ENCODE measurements around the gene B3GLCT. TPM values are rescaled to one million over a fixed set of nuclear protein-coding genes. Genes with fewer than 3 reads are reported as not detected.

B3GLCT gene
- total and polyA plus RNA-seq, 2 experiments from 2014 or later, result 14.9 to 18.3 TPM

- Histone ChIP-seq H3K79me2 (ENCODE audit: insufficient read depth) (no peaks in the 10 kb centered on the region), H3K4me3 (no peak overlapping the region), H3K9me3 (ENCODE audit: low read depth) (no peaks in the 10 kb centered on the region), H3K9ac (no peak overlapping the region), H3K36me3 (ENCODE audit: low read depth) (no peaks in the 10 kb centered on the region), H3K9me2 (ENCODE audit: insufficient read depth) (no peaks in the 10 kb centered on the region), H4K20me1 (ENCODE audit: insufficient read depth) (no peaks in the 10 kb centered on the region), H3F3A (ENCODE audit: insufficient read depth) (no peaks in the 10 kb centered on the region; the same call in 1 of the 2 replicates), H3K4me1 (ENCODE audit: insufficient read depth) (no peaks in the 10 kb centered on the region), H3K27ac (no peak overlapping the region), H2AFZ (no peak overlapping the region), H3K4me2 (ENCODE audit: unreplicated experiment) (no peak overlapping the region), H3K27me3 (replicated peaks; ENCODE audit: insufficient read depth) (no peaks in the 10 kb centered on the region)
- 95 to 96% methylated on average over 3 of the region's 3 CpGs for WGBS, 2 experiments (ENCODE audit: low coverage in 1 of 2, low lambda C conversion rate in 2 of 2, missing lambda C conversion rate in 2 of 2)
- TF ChIP-seq EZH2phosphoT487 (IDR thresholded peaks at IDR 0.05; ENCODE audit: insufficient read depth, low read depth), result no peak
- TF ChIP-seq EZH2 (IDR thresholded peaks at IDR 0.05; ENCODE audit: insufficient read depth, poor library complexity, severe bottlenecking), result no peak
- DNase-seq, result no peak
- in situ Hi-C loops (cut with MboI), result no loop called here
These were observed 121.7 kb downstream of the B3GLCT start for GRCh38 chr13:31321457-31321856.

GRCh38 chr13:31322026-31322425 is 122.3 kb downstream of the B3GLCT start:
- Histone ChIP-seq H3K27me3 (replicated peaks; ENCODE audit: insufficient read depth) (no peaks in the 10 kb centered on the region), H3K4me1 (ENCODE audit: insufficient read depth) (no peaks in the 10 kb centered on the region), H3K79me2 (ENCODE audit: insufficient read depth) (no peaks in the 10 kb centered on the region), H3K27ac (no peak overlapping the region), H3K36me3 (ENCODE audit: low read depth) (no peaks in the 10 kb centered on the region), H4K20me1 (ENCODE audit: insufficient read depth) (no peaks in the 10 kb centered on the region), H3F3A (ENCODE audit: insufficient read depth) (no peaks in the 10 kb centered on the region; the same call in 1 of the 2 replicates), H3K9ac (no peak overlapping the region), H3K4me2 (ENCODE audit: unreplicated experiment) (no peak overlapping the region), H3K9me3 (ENCODE audit: low read depth) (no peaks in the 10 kb centered on the region), H3K4me3 (no peak overlapping the region), H2AFZ (no peak overlapping the region), H3K9me2 (ENCODE audit: insufficient read depth) (no peaks in the 10 kb centered on the region)
- TF ChIP-seq EZH2 (IDR thresholded peaks at IDR 0.05; ENCODE audit: insufficient read depth, poor library complexity, severe bottlenecking) (no peak), EZH2phosphoT487 (IDR thresholded peaks at IDR 0.05; ENCODE audit: insufficient read depth, low read depth) (no peak)
- peak; percentile 23 for DNase-seq
- 65 to 66% methylated on average over 3 of the region's 3 CpGs for WGBS, 2 experiments (ENCODE audit: low coverage in 1 of 2, low lambda C conversion rate in 2 of 2, missing lambda C conversion rate in 2 of 2)
- in situ Hi-C loops (cut with MboI), result no loop called here

- WGBS, 2 experiments (ENCODE audit: low coverage in 1 of 2, low lambda C conversion rate in 2 of 2, missing lambda C conversion rate in 2 of 2), result 84 to 85% methylated on average over 6 of the region's 6 CpGs
- H3K4me2 ChIP-seq (ENCODE audit: unreplicated experiment), result no peak overlapping the region
These were observed 123.1 kb downstream of the B3GLCT start for GRCh38 chr13:31322702-31323405.

GRCh38 chr13:31327182-31327860 is 127.5 kb downstream of the B3GLCT start:
- Histone ChIP-seq H3K4me2 (ENCODE audit: unreplicated experiment) (no peak overlapping the region), H4K20me1 (ENCODE audit: insufficient read depth) (no peaks in the 10 kb centered on the region), H3K4me3 (no peak overlapping the region), H3K4me1 (ENCODE audit: insufficient read depth) (peaks cover 12% of the 10 kb centered on the region), H3K9ac (no peak overlapping the region), H3K79me2 (ENCODE audit: insufficient read depth) (no peaks in the 10 kb centered on the region), H3K9me2 (ENCODE audit: insufficient read depth) (no peaks in the 10 kb centered on the region), H3F3A (ENCODE audit: insufficient read depth) (peaks cover 6% of the 10 kb centered on the region; the same call in 1 of the 2 replicates), H3K27ac (no peak overlapping the region), H3K36me3 (ENCODE audit: low read depth) (no peaks in the 10 kb centered on the region), H2AFZ (no peak overlapping the region), H3K27me3 (replicated peaks; ENCODE audit: insufficient read depth) (no peaks in the 10 kb centered on the region), H3K9me3 (ENCODE audit: low read depth) (no peaks in the 10 kb centered on the region)
- no peak for DNase-seq
- TF ChIP-seq EZH2phosphoT487 (IDR thresholded peaks at IDR 0.05; ENCODE audit: insufficient read depth, low read depth) (no peak), EZH2 (IDR thresholded peaks at IDR 0.05; ENCODE audit: insufficient read depth, poor library complexity, severe bottlenecking) (no peak)
- WGBS, 2 experiments (ENCODE audit: low coverage in 1 of 2, low lambda C conversion rate in 2 of 2, missing lambda C conversion rate in 2 of 2), result 91 to 92% methylated on average over 7 of the region's 7 CpGs
- in situ Hi-C loops (cut with MboI), result no loop called here

More at GRCh38 chr13:31322702-31323405, 123.1 kb downstream of the B3GLCT start:
- in situ Hi-C loops (cut with MboI), result no loop called here
- Histone ChIP-seq H3F3A (ENCODE audit: insufficient read depth) (no peaks in the 10 kb centered on the region; the same call in 1 of the 2 replicates), H2AFZ (no peak overlapping the region), H4K20me1 (ENCODE audit: insufficient read depth) (no peaks in the 10 kb centered on the region), H3K9me2 (ENCODE audit: insufficient read depth) (no peaks in the 10 kb centered on the region), H3K36me3 (ENCODE audit: low read depth) (no peaks in the 10 kb centered on the region), H3K9me3 (ENCODE audit: low read depth) (no peaks in the 10 kb centered on the region), H3K27me3 (replicated peaks; ENCODE audit: insufficient read depth) (no peaks in the 10 kb centered on the region), H3K4me3 (no peak overlapping the region), H3K9ac (no peak overlapping the region), H3K27ac (no peak overlapping the region), H3K4me1 (ENCODE audit: insufficient read depth) (no peaks in the 10 kb centered on the region), H3K79me2 (ENCODE audit: insufficient read depth) (no peaks in the 10 kb centered on the region)
- DNase-seq, result no peak
- no peak for TF ChIP-seq EZH2 (IDR thresholded peaks at IDR 0.05; ENCODE audit: insufficient read depth, poor library complexity, severe bottlenecking)
- no peak for TF ChIP-seq EZH2phosphoT487 (IDR thresholded peaks at IDR 0.05; ENCODE audit: insufficient read depth, low read depth)

All from GM23248 (cell line).